NCI-H460 (cell line): Measurements from ENCODE around the gene TLE3. TPM values are rescaled to one million over a fixed set of nuclear protein-coding genes. Genes with fewer than 3 reads are reported as not detected.

Experiments used
- DNase-seq: peaks from one replicate; pipeline ENCODE4 v3.0.0-alpha.2; 2016; ENCODE audit warnings: low read depth; ENCODE audit errors: extremely low read depth
- total RNA-seq: library from RNA; depleted of rRNA; stranded (reverse); fragments of >200 nt; shearing (Covaris generic); gene quantifications from 2 replicates; pipeline ENCODE4 v1.2.3, GENCODE V29; 2014

Gene TLE3
- total RNA-seq, 1 experiment from 2014 or later: 33.7 TPM

DNA sequence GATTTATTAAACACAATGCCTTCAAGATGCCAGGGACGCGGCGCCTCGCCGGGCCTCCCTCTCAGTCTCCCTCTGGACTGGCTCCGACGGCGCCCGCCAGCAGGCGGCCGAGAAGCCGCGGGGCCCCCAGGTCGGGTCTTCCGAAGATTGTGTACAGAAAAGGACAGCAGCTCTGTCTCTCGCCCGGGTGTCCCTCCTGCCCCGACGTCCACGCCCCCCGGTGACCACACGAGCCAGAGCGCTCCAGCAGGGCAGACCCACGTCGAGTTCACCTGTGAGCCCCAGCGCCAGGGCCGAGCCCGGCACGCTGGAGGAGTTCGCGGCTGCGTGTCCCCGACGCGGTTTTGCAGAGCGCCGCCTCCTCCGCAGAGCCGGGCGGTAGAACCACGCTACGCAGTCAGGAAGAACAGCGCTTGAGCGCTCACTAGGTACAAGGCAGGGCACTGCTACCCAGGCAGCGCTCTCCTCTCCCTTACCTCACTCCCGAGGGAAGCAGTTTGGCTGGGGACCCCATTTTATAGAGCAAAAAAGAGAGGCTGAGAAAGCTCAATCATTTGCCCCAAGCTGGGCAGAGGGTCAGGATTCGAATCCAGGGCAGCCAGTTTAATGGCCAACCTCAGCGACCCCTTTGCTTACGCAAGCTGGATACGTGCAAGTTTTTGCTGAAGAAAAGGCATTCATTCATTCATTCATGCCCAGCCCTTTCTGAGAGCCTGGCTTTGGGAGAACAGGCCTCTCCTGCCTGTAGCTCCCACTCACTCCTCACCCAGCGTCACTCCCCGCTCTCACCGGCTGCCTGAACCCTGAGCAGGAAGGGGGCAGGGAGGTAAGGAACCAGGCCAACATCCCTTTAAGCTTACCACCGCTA, 3.0 kb upstream of the TLE3 start:
- DNase-seq: peak; percentile 51

DNA sequence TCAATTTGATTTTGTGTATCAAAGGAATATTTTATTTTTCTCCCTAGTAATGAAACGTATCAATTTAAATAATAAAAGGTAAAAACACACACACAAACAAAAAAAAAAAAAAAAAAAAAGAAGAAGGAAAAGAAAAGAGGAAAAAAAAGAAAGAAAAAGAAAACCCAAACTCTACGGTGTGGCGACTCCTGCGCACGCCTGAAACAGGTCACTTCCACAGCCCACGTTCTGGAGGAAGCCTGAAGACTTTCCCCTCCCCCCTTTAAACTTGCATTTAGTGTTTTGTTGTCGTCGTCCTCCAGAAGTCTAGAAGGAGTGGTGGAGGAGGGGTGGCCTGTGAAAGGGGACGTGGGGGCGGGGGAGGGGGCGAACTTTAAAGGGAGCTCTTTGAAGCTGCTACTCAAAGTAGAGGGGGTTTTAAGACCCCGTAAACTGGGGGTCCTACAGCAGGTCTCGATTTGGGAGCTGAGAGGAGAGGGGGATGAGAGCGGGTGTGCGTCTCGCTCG, 2.3 kb upstream of the TLE3 start:
- peak; percentile 33 for DNase-seq

DNA sequence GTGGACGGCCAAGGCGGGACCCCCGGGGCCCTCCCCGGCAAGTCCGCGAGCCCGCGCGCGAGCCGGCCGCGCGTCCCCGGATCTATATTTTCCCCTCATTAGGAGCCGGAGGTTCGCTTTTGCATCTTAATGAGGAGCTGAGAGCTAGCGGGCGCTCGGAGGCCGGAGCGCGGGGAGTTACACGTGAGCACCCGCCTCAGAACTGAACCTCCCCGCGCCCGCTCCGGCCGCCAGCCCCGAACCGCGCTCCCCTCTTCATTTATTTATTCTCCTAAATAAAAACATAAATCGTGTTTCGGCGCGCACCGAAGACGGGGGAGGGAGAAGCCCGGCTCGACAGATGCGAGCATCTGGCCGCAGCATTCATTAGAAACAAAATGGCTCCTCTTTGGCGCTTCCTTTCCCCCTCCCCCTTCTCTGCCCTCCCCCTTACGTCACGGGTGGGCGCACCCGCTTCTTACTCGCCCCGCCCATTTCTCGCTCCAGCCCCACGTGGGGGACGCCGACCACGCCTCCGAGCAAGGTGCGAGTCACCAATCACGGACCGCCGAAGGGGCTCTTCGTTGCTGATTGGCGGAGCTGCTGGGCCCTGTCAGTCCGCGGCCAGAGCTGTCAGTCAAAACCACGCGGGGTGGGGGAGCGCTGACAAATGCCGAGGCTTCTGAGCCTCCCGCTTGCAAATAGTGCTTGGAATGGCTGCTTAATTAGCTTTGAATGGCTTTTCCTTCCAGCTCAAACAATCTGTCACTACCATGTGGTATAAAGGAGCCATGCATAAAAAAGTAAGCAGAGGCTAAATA, 1.6 kb upstream of the TLE3 start:
- peak; percentile 99 for DNase-seq

DNA sequence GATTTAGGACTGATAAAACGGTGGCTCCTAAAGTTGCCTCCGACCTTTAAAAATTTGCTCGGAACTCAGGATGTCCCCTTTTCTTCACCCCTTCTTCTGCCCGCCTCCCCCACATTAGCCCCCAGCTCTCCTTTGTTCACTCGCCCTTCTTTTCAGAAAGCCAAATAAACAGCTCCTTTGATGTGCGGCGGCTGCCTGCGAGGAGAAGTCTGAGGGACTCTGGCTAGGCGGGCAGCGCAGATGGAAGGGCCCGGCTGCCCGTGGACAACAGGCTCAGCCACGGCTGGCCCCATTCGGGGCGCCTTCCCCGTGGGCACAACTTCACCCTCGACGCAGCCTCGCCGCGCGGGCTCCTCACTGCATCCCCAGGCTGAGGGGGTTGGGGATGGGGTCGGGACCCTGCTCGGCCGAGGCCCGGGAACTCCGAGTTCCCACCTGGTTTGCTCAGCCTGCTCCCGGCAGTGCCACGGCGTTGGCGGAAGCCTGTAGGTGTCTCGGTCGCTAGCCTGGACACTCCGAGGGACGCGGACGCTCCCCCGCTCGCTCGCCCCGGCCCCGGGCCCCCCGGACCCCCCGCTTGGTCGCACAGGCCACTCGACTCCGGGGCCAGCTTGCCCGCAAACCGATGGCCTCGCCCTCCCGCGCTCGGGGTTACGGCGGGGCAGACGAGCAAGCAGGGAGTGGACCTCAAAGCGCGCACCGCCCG, 897 bp upstream of the TLE3 start:
- DNase-seq: peak; percentile 15

DNA sequence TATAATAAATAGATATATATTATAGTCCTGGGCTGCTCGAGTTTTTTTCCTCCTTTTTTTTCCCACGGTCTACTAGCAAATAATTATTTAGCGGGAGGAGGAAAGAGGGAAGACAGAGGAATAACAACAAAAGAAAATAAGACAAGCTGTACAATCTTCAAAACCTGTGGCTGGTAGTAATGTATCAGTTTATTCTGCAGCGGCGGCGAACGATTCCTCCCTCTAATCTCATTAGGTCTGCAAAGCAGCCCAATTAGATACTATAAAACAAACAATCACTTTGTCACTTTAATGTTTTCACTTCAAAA, 390 bp upstream of the TLE3 start:
- DNase-seq: no peak

DNA sequence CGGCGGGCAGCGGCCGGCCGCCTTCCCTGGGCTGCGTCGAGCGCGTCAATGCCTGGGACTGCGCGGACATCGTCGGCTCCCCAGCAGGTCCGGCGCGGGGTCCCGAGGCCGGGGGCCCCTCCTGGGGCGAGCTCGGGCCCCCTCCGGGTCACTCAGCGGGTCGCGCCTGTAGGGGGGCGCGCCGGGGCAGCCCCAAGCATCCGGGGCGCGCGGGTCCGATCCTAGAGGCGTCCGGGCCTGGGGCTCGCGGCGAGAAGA, 725 bp downstream of the TLE3 start:
- DNase-seq: no peak

DNA sequence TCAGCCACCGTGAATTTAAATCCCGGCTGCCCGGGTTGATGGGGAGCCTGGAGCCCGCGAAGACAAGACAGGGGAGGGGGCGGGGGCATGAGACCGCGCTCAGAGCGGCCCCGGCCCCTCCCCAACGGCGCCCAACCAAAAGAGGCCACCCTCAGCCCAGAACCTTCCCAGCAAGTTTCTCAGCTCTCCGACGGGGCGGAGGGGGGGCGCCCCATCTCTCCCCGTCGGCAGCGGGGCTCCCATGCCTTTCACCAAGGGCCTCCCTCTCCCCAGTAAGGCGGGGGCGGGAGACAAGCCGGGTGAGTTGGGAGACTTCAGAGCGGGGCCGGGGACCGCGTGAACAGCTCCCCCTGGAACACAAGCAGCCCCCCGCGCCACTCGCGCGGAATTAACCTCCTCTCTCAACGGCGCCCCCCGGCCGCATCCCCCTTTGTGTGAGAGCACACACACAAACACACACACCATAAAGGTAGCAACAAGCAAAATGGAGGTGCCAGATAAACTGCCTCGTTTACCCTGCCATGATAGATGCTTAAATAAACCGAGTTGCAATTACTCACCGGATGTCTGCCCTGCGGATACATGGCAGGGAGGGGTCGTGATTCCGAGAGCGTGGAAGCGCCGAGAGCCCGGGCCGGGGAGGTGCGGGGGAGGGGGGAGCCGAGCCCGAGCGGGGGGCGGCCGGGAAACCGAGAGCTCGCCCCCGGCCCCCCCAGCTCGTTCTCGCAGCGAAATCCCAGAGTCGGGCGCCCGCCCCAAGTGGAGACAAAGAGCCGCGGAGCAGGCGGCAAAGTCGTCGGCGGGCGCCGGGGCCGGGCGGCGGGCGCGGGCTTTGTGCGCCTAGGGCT, 1.3 kb downstream of the TLE3 start:
- peak; percentile 32 for DNase-seq

DNA sequence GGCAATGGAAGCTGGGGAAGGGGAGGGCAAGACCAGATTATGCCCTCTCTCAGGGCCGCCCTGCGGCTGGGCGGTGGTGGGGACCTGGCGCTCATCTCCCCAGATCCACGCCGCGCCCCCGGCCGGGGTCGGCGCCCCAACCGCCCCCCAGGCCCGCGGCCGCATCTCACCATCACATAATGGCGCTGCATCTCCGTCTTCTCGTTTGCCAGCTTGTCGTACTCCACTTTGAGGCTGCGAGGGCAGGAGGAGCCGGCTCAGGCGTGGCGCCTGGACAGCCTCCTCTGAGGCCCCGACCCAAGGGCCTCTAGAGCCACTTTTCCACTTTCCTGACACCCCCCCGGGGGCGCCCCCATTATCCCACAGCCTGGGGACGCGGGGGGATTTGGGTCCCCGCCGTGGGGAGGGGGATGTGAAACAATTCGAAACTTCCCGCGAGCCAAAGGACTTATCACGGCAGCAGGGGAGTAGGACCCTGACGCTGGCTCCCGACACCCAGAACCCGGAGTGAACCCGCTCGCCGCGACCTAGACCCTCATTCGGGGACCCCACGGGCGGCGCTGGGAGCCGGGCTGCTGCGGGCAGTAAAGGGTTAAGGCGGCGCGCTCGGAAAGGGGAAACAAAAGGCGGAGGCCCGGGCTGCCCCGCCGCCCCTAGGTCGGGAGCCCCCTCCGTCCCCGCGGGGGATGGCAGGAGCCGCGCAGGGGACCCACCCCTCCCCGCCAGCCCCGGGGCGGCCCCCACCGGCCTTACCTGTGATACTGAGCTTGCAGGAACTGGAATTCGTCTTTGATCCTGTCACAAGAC, 2.1 kb downstream of the TLE3 start:
- DNase-seq: no peak

DNA sequence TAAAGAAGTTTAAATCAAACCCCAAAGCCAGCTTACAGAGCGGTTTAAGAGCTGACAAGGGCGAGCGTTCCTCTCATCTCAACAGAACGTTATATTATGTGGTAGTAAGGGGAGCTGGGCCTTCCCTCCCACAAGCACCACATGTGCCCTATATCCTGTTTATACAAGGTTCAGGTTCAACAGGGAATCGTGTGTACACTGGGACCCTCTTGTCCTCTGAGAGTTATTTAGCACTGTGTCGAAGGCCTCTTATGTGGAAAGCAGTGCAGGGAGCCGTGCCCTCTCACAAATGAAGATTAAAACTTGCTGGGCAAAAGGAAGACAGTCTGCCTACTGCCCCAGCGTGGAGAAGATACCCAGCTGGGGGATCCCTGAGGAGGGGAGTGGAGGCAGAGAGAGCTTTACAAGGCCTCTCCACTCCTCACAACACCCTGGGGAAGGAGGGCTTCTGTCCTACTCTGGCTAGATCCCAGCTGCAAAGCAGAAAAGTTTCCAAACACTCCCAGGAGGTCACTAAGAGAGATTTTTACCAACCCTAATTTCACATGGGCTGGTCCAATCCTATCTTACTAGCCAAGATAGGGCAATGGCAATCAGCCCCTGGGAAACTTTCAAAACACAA, 2.9 kb downstream of the TLE3 start:
- no peak for DNase-seq

DNA sequence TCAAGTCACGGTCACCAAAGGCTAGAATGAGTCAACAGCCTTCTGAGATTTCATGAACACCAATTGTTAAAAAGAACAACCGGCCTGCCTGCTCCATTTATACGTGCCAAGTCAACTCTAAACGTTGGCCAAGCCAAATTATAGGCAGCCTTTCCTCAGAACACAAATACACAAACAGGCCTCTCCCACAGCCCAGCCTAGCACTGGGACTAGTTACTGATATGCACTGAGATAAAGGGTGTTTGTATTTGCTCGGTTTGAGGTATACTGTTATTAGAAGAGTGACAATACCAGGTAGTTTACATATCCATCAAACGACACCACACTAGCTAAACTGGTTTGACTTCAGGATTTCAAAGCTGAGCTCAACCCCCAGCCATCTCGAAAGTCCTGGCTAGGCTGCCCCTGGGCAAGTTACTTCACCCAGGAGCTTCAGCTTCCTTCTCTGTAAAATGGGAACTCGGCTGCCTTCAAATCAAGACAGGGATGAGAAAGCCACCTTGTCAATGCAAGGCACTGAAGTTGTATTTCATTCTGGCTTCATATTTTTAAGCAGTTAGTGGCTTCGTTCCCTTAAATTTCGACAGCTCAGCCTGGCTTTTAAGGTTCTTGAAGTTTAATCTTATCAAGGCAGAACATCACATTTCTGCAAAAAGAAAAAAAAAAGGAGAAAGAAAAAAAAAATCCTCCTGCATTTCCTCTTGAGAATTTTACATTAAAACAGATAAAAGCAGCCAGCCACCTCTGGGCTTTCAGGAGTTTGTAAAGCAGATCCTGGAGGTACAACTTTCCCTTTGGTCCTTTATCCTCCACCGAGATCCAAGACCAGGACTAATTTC, 4.0 kb downstream of the TLE3 start:
- no peak for DNase-seq

DNA sequence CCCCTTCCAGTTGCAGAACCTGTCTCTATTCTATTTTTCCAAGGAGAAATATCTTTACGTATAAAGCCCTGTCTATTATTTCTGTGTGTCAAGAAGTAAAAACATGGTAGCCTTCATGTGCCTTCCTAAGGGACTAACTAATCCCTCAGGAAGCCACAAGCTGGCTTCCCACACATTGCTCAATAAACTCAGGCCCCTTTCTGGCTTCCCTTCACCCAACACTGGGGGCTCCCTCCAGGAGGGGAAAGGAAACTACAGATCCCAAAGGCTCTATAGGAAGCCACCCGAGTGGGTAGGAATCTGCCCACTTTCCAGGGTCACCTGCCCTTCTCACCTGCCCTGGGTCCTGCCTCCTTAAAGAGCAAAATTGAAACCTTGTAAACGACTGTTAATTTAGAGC, 4.6 kb downstream of the TLE3 start:
- no peak for DNase-seq

DNA sequence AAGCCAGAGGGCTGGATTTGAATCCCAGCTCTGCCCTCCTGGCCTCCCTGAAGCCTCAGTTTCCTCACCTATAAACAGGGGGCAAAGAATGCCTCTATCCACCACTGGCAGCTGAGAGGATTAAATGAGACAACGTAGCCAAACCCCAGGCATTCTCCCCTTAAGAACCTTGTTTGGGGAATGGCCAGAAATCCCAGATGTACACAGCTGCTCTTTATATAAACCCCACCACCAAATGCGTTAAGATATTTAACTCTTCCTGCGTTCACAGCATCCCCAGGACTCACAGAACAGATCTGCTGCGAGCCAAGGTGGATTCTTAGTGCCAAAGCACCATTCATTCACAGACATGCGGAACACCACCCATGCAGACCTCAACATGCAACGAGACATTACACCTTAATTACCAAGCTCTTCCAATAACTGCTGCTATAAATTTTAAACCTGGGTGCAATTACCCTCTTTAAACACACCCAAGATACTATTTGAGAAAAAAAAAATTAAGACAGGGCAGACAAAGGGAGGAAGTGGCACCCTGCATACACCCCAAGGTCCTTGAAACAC, 5.2 kb downstream of the TLE3 start:
- no peak for DNase-seq

DNA sequence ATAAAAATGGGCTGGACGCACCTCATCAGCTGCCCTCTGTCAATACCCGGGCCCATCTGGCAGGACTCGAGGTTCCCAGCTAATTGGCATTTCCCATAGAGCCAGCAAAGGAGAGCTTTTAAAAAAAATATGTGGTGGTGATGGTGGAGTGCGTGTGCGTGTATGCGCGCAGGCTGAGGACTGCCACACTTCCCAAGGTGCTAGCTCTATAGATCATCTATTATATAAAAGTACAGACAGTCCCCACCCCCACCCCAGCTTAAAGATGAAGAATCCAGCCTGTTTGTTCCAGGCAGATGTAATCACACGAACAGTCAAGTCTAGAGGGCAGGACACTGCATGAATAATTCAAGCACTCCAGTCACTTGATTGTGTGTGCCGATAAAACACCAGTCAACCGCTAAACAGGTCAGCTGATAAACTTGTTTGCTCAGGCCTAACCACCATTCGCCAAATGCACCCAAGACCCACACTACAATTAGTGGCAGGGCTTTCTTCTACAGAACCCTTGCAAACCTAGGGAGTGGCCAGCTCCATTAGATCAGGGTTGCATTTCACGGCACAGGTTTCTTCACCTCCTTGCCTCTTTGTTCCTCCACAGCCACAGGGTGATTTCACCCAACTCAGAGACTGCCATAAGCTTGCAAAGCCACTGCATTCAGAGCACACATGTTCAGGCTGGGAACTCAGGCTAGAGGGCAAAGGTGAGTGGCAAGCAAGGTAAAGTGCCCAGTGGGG, 5.8 kb downstream of the TLE3 start:
- no peak for DNase-seq

DNA sequence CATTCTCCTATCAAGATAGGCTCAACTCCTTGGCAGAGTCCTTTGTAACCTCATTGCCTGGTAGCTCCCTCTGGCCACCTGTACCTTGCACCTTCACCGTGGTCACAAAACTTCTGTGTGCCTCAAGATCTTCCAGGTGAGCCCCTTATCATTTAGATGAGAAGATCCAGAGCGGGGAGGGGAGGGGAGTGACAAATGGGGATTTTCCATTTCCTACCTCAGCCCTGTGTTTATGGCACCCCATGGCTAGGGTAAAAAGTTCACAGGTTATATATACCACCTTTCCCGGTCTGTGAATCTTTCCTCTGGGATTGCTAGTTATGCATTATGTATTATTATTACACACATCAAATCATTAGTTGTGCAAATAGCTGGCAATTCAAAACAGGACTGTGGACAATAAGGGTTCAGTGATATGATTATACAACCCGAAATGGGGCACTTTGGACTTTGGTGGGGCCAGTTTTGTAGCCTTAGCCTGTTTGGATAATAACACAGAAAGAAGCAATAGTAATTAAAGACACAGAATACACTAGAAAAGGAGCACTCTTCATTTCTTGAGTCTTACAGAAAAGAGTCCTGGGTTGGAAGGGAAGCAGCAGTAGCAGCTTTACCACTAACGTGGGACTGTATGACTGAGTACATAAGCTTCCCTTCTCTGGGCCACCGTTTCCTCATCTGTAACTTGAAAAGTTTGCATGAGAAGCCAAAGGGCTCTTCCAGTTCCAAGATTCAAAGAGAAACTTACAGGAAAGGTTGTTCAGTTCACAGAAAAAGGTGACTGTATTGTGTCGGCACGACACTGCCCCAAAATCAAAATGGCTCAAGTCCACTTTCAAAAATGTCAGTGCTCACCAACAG, 7.1 kb downstream of the TLE3 start:
- DNase-seq: no peak

DNA sequence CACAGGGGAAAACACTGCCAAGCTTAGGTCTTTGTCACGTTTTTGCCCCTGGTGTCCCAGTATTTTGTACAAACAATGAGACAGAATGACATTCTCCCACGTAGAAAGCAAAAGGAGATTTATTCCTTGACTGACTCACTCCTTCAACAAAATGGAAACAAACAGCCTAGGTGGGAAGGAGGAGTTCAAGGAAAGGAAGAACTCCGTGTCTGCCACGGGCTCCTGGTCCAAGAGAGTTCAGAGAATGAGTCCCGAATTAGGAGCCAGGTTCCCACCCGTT, 8.1 kb downstream of the TLE3 start:
- no peak for DNase-seq

DNA sequence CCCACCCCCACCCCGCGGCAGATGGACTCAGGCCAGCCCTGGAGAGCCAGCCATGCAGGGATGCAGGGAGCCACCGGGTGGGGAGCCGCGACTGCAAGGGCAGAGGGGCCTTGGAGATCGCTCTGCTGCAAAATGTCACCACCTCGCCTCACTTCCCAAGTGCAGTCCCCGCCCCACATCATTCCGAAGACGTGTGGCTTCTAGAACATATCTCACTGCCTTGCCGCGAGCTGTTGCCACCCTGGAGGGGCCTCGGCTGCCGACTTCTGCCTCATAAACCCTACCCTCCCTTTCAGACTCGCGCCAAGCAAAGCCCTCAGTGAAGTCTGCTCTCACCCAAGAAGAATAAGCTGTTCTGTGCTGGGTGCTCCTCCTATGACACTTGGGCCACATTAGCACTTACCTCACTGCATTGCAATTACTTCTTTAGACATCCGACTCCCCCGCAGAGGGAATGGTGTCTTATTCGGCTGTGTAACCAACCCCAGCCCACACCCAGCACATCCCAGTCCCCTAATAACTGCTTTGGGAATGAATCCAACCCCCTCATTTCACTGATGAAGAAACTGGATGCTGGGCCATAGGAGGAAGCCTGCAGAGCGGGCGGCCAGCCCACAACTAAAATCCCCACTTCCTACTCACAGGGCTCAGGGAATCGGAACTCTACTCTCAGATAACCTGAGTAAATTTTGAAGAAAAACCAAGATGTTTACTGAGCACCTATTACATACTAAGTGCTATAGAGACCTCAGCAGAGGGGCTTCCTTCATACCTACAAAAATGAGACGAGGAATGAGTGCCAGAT, 8.6 kb downstream of the TLE3 start:
- no peak for DNase-seq
